Pons (tissue), 1 donor: ENCODE results near the gene PIGL.
"Not testable (repeated sequence)": the region's sequence is repeated elsewhere in the genome, so short reads cannot be mapped to it uniquely, and the experiment has no call there.

ENCODE experiments used
- DNase-seq: peaks from one replicate; pipeline ENCODE4 v3.0.0-alpha.2; 2016; ENCODE audit warnings: low spot score

Gene PIGL

GRCh38 chr17:16312061-16312460 is 95.1 kb downstream of the PIGL start:
- not testable (repeated sequence) for DNase-seq

DNA sequence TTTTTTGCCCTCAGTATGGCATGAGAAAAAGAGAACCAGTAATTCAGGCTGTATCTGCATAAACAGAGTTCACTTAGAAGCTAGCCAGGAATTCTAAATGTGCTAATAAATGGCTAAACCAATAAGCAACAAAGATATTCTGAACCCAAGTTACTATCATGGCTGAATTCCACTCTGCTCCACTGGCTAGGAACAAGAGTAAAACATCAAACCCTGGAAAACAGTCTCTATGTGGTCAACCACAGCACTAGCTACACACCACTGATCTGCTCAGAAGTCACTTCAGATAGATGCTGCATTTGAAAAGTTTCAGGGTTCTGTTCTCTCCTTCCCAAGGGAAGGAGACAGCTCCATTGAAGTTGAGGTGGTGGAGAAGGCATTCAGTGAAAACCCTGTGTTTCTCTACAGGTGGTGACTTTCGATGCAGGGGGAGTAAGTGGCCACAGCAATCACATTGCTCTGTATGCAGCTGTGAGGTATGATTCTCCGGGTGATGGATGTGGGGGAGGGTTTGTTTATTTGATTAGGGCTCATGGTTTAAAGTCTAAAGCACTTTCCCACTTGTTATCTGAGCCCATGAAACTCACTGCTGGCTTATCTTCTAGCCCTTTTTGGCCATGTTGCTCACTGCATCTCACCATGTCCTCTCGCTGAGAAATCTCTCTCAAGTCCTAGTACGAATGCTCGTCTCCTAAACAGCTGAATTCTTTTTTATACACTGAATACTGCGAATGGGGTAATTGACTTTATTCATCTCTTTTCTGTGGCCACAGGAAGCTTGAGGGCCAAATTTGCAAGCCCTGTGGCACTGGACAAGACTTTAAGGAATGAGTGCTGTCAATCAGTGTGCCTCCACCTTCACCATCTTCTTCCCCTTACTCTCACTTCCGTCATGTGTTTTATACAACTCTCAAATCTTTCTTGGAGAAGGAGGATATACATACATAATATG is 96.4 kb downstream of the PIGL start:
- no peak for DNase-seq

DNA sequence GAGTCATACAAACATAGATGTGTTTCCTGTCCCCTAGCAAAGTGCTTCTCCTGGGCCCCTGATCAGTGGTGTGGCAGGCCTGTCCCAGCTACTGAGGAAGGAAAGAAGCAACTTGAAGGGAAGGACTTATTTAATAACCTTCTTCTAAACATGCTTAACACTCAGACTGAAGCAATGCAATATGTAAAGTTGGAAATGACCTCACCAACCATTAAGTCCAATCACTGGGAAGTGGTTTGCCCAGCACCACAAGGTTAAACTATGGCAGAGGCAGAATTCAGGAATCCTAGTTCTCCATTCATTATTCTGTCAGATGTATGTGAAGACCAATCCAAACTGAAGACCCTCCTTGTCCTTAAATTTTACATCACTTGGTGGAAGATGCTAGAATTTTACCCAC is 97.2 kb downstream of the PIGL start:
- no peak for DNase-seq

GRCh38 chr17:16314859-16315258 is 97.8 kb downstream of the PIGL start:
- no peak for DNase-seq

GRCh38 chr17:16319969-16320368 is 103.0 kb downstream of the PIGL start:
- no peak for DNase-seq

DNA sequence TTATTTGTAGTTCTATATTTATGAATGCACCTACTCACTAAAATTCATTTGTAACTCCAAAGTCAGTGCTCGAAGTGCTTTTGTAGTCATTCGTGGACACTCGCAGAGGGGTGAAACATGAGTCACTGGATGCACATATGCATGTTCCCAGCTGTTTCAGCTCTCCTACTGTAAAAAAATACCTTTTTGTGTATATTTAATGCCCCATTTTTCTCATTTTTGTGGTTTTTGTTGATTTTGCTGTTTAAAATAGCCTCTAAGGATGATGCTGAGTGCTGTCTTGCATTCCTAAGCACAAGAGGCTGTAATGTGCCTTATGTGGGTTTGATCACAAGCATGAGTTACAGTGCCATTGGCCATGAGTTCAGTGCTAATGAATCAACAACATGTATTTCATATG is 105.6 kb downstream of the PIGL start:
- no peak for DNase-seq

DNA sequence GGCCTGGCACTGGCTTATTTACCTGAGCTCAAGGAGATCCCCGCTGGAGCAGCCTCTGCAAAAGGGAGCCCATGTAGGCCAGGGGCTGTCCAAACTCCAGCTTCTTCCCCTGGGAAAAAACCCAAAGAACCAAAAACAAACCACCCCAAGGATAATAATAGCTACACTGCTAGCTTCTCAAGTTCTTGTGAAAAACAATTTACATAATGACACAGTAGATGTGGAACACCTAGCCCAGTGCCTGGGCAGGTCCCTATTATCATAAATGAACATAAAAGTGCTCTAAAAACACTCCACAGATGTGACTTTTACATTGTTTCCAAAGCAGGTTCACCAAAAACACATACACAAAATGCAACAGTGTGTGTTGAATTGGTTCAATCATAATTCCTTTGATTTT is 109.0 kb downstream of the PIGL start:
- no peak for DNase-seq

DNA sequence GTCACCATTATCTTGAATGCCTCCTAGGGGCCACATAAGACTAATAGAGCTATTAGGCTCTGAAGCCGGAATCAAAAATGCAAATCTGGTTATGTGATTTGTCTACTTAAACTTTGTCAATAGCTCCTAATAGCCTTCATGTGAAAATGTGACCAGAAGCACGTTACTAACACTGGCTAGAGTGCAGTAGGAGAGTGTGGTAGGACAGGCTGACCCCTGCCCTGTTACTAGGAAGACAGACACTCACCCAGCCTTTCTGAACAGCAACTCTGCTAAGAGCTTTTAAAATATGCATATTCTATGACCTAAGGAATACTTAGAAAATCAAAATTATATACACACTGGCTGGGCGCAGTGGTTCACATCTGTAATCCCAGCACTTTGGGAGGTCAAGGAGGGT is 110.0 kb downstream of the PIGL start:
- DNase-seq: no peak

- DNase-seq: no peak
These were observed 112.0 kb downstream of the PIGL start for GRCh38 chr17:16328997-16329396.

DNA sequence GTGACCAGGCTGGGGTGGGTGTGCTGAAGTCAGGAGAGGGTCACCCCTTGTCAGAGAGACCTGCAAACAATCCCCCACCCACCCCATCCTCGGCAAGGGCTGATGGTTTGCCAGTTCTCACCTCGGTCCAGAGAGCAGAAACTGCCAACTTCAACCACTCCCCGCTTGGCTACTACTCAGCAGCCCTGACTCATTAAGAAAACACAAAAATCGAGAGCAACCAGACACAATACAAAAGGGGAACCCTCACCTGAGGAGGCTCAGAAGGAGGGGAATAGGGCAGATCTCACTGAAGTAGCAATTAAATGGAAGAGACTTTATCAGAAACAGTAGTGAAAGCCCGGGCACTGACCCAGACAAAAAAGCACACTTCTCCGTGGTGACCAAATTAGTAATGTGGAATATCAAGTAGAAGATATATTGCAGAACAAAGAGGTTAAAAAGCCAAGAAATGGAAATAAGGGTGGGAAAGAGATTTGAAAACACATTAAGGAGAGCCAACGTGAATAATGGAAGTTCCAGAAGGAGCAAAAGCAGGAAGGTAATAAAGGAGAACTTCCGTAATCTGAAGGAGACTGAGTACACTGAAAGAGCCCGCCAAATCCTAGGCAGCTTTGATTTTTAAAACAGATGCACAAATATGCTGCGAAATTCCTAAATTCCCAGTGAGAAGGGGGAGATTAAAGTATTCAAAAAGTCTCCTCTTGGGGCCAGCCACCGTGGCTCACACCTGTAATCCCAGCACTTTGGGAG is 112.7 kb downstream of the PIGL start:
- no peak for DNase-seq

GRCh38 chr17:16338391-16338790 is 121.4 kb downstream of the PIGL start:
- DNase-seq: no peak

DNA sequence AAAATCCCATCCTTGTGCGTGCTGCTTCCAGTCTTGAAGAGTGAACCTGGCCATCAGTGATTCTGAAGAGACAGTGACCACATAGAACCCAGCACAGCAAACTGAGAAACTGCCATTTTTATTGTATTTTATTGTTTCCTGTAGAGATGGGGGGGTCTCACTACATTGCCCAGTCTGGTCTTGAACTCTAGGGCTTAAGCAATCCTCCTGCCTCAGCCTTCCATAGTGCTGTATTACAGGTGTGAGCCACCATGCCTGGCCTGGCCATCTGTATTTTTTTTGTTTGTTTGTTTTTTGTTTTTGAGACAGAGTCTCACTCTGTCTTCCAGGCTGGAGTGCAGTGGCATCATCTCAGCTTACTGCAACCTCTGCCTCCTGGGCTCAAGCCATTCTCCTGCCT is 122.4 kb downstream of the PIGL start:
- DNase-seq: no peak

GRCh38 chr17:16339959-16340358 is 122.9 kb downstream of the PIGL start:
- DNase-seq: no peak

DNA sequence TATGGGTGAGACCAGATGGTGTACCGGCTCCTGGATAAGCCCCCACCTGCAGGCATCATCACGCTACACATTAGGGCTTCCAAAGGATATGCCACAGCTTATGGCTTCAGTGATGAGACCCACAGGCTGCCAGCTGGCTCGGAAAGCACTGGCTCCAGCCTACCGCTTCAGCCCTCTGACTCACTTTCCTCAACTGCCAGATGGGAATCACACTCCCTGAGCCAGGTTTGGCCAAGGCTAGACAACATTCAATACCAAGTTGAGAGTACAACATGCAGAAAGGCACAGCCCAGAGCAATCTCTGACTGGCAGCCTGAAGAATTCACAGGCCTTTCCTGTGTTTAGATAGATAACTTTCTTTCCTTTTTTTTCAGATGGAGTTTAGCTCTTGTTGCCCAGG is 126.0 kb downstream of the PIGL start:
- DNase-seq: peak; percentile 20

DNA sequence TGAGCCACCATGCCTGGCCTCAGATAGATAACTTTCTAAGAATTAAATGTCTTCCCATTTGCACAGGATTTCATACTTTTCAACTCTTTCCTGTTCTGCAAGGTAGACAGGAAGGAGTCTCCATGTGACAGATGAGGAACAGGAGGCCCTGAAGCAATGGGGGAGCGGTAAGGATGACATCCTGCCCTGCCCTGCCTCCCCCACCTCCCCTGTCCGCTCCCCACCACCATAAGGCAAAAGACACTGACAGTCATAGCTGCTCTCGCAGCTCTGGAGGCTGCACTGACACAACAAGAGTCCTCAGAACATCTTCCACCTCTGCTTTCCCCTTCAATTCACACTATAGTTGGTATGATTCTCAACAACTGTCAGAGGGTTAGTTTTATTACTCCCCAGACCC is 126.6 kb downstream of the PIGL start:
- DNase-seq: no peak

DNA sequence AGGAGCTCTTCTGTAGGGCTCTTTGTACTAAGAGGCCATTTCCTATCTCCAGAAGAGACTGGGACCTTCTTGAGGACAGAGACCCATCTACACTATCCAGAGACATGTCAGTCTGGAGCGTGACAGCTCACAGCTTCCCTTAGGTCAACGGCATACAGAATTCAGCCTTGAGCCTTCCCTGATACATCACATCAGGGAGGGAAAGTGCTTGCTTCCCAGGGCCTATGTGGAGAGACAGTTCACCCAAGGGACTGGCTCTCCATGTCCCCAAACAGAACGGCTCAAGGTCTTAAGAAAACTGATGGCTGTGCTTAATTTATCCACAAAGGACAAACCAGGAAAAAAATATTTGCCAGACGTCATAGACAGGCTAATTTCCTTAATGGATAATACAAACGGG is 128.6 kb downstream of the PIGL start:
- DNase-seq: no peak

DNA sequence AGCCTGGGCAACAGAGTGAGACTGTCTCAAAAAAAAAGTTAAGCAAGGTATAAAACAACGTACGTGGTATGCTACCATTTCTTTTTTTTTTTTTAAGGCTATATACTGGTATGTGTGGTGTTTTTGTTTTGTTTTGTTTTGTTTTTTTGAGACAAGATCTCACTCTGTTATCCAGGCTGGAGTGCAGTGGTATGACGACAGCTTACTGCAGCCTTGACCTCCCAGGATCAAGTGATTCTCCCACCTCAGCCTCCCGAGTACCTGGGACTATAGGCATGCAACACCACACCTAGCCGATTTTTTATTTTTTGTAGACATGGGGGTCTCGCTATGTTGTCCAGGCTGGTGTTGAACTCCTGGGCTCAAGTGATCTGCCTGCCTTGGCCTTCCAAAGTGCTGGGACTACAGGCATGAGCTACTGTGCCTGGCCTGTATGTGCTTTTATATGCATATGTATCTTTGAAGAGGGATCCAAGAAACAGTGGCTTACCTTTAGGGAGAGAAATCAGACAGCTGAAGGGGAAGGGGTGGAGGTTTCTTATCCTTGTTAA is 129.8 kb downstream of the PIGL start:
- DNase-seq: no peak

- no peak for DNase-seq
These were observed 131.6 kb downstream of the PIGL start for GRCh38 chr17:16348586-16348985.

DNA sequence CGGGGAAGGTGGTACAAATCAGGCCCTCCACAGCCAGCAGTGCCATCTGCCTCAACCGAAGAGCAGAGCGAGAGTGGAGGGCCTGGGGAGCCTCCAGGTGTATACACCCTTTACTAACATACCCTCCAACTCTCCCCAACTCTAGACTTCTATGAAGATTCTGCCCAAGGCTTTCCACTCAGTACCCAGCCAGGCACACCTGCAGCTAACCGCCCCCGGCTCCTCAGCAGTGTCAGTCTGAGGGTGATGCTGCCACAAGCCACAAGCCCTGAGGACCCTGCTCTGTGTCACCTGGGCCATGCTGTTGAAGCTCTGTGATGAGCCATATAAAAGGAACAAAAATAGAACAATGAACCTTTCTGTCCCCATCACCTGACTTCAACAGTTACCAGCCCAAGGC is 132.4 kb downstream of the PIGL start:
- no peak for DNase-seq

GRCh38 chr17:16351831-16352230 is 134.8 kb downstream of the PIGL start:
- no peak for DNase-seq

GRCh38 chr17:16352303-16352666 is 135.3 kb downstream of the PIGL start:
- no peak for DNase-seq

DNA sequence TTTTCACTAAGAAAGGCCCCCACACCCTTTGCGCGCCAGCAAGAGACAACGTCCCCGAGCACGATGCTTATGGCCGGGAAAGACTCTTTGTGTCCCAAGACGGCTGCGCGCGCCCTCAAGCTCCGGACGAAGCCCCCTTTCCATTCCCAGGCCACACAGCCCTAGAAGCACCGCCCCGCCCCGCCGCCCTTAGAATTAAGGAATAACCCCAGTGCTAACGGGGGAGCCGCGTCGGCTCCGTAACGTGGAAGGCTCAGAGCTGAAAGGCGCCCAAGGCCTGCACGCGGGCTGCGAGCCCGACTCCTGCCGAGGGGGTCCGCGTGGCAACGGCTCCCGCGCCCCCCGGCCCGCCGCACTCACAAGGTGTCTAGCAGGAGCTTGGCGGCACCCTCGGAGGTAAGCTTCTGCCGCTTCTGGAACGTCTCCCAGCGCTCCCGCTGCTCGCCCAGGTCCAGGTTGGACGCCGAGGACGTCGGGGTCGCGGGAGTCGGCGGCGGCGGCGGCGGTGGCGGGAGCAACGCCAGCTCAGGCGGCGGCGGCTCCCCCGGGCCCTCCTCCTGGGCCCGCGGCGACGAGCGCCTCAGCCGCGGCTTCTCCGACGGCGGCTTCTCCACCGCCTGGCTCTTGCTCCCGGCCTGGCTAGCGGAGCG is 135.8 kb downstream of the PIGL start:
- DNase-seq: no peak
